Stimulated activated CD8-positive, alpha-beta memory T cell treated with anti-CD3 and anti-CD28 coated beads, Interleukin-4, amount 100 ng/mL, for 24 hours (primary cell): Measurements from ENCODE around the gene ARHGEF38.
A peak's percentile ranks its signal among the peaks of the same experiment; 100 is the strongest.
"Not testable (repeated sequence)": the region's sequence is repeated elsewhere in the genome, so short reads cannot be mapped to it uniquely, and the experiment has no call there.

ENCODE experiments used
- DNase-seq: peaks from one replicate; pipeline ENCODE4 v3.0.0-alpha.2; 2020; ENCODE audit warnings: low read depth

ARHGEF38 gene

GRCh38 chr4:105652286-105652888 lies 100.0 kb downstream of the ARHGEF38 start:
- no peak for DNase-seq

DNA sequence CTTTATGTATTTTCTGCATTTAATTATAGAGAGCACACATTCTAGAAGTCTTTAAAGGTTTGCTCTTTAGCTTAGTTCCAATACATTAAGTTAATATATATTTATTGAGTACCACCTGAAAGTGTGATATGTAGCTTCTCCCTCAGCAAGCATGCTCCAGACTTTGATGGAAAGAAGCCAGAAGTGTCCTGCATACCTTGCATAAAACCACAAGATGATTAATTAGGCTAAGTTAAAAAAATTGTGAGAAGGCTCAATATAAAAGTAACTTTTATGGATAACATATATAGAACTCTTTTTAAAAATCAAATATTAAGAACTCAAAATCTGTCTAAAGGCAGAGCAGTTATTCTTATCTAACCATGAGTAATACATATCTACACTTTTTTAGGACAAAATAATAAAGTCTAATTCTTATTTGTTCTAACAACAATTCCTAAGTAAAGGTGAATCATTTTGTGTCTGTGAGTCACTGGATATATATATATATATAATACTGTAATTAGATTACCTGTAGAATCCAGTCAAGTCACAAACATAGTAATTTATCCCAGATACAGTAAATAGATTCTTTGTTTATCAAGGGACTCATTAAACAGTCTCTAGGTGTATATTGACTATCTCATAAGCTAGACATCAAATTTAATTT lies 104.8 kb downstream of the ARHGEF38 start:
- DNase-seq = no peak

- DNase-seq = no peak
Observed at GRCh38 chr4:105659190-105659589, 106.8 kb downstream of the ARHGEF38 start.

- no peak for DNase-seq
Observed at GRCh38 chr4:105661028-105661427, 108.6 kb downstream of the ARHGEF38 start.

- DNase-seq = no peak
Observed at GRCh38 chr4:105662935-105663675, 110.7 kb downstream of the ARHGEF38 start.

- no peak for DNase-seq
Observed at GRCh38 chr4:105666693-105667092, 114.3 kb downstream of the ARHGEF38 start.

GRCh38 chr4:105670684-105671083 lies 118.3 kb downstream of the ARHGEF38 start:
- DNase-seq = no peak

DNA sequence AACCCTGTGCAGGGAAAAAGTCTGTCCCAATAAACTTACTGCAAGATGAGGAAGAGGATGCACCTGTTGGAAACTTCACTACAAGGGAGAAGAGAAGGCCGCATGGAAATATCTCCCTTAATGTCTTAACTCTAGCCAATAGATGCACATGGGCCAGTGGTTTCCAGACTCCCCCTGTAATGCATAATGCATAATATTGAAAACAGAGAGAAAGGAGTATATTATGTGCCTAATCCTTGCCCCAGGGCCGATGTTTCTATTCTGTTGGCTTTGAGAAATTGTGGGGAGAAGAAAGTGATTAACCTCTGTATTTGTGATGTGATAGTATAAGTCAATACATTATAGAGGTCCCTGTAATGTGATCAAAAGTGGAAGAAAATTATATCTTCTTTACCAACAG lies 118.9 kb downstream of the ARHGEF38 start:
- no peak for DNase-seq

- DNase-seq = no peak
Observed at GRCh38 chr4:105674011-105674410, 121.6 kb downstream of the ARHGEF38 start.

GRCh38 chr4:105677709-105678108 lies 125.3 kb downstream of the ARHGEF38 start:
- no peak for DNase-seq

- DNase-seq = no peak
Observed at GRCh38 chr4:105679186-105679585, 126.8 kb downstream of the ARHGEF38 start.

DNA sequence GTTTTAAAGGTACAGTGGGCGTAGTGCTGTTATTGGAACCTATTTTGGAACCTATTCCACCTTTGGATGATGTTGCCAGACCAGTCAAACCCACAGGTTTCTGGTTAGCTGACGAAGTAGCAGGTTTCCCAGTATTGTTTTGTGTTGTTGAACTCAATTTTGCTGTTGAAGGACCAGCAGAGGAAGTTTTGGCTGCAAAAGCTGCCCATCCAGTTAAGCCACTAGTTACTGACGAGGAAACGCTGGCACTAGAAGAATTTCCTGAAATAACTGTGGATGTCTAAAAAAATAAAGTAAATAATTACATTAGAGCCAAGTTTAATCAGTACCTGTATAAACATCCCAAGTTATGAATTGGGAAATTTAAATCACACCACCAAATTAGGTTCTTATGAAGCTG lies 130.6 kb downstream of the ARHGEF38 start:
- DNase-seq = no peak

DNA sequence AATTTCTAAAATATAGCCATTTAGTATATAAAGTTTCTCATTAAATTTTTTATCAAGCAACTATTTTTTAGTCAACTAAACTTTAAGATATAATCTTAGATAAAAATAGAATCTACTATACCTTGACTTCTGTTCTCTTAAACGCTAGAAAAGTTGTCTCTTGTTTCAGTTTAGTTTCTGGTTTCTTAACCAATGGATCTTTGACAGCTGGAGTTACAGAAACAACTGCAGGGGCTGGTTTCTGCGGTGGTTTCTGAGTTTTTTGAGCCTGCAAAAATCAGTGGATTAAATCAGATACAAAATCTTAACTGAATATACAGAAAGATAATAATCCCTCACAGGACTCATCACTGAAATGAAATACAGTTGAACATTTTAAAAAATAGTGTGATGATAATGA lies 134.2 kb downstream of the ARHGEF38 start:
- no peak for DNase-seq

GRCh38 chr4:105694812-105695211 lies 142.4 kb downstream of the ARHGEF38 start:
- not testable (repeated sequence) for DNase-seq

- not testable (repeated sequence) for DNase-seq
Observed at GRCh38 chr4:105695832-105696231, 143.4 kb downstream of the ARHGEF38 start.

DNA sequence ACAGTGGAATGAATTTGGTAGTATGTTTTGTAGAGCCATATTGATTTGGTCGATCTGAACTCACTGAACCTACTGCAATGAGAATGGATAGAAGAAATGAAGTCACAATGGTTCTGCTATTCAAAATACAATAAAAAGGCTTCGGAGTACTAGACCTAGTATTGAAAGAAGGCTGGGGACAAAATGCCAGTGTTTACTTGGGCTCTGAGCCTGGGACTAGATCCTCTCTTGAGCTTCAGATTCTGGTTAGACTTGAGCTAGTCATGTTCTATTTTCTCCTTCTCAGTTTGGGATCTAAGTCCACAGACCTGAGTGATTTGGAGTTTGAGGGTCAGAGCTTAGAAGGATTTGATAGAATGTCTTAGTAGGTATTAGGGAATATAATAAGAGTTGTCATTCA lies 146.2 kb downstream of the ARHGEF38 start:
- no peak for DNase-seq

DNA sequence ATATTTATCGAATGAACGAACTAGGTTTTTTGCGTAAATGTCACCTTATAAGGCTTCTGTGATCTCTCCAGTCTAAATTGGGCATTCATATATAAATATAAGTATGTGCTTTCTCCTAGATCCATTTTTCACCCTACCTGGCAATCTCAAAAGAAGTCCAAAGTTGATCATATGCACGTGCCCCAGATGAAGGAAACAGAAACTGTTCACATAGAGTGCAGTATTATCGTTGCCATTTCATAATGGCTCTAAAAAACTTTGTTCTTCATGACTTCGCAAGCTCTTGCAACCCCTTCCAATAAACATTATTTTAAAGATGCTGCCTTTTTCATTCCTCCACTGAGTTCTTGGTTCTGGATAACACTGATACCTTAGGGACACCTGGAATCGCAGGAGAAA lies 155.4 kb downstream of the ARHGEF38 start:
- no peak for DNase-seq

- peak; percentile 79 for DNase-seq
Observed at GRCh38 chr4:105708181-105709080, 156.0 kb downstream of the ARHGEF38 start, which contains the start of the genes GSTCD and INTS12. Gene GSTCD, plus strand, starts transcription at chr4:105708784. Its CDS starts 8,830 bp downstream, at chr4:105717614. Gene INTS12, minus strand, starts transcription at chr4:105708689. Its CDS starts 8,684 bp downstream, at chr4:105700005.

DNA sequence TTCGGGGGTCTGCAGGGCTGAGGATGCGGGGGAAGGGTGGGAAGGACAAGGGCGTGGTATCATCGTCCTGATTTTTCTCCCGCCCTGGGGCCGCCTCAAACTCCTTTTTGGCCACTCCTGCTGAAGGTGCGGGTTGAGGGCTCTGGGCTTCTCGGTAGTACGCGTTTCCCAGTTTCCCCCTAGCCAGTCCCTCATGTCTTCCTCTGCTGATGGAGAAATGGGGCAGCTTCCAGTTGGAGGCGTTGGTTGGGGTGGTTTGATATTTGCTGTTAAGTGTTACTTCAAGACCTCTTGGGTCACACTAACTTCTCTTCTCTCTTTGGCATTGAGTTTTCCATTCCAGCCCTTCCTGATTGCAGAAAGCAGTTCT lies 156.6 kb downstream of the ARHGEF38 start:
- peak; percentile 4 for DNase-seq

GRCh38 chr4:105710012-105710600 lies 157.7 kb downstream of the ARHGEF38 start:
- DNase-seq = no peak

- no peak for DNase-seq
Observed at GRCh38 chr4:105710678-105711077, 158.3 kb downstream of the ARHGEF38 start.

DNA sequence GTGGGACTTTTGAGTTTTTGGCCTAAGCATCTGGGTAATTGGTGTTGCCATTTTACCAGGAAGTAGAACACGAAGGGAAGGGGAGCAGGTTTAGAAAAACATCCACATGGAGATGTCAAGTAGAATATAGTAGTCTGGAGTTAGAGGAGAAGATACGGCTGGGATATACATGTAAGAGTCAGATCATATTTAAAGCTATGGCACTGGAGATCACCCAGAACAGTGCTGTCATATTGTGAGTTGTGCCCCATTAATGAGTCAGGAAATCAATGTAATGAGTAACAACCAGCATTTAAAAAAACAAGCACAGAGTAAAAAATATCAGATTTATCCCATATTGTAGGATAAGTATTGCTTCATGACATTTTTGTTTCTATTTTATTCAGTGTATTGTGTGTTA lies 160.3 kb downstream of the ARHGEF38 start:
- no peak for DNase-seq
